HEK293 (cell line): ENCODE results near the gene SQSTM1.

Experiments
- CTCF ChIA-PET: fragments of 350-600 bp; formaldehyde crosslinking; extraction: SDS; loops from one replicate; lab custom pipeline; 2021; ENCODE audit warnings: antibody characterized with exemption; lab: Yijun Ruan, JAX
- POLR2A ChIA-PET: fragments of 300-600 bp; formaldehyde crosslinking; extraction: SDS; loops from one replicate; lab custom pipeline; 2020; ENCODE audit warnings: antibody characterized with exemption, inconsistent platforms; lab: Yijun Ruan, JAX
- H3K27ac ChIP-seq: fragments of 200-500 bp; sonication (Bioruptor generic); 2 replicates; pipeline ENCODE4 v1.5.1; 2014; ENCODE audit warnings: low read depth, low read length, control low read depth, inconsistent platforms; ENCODE audit errors: extremely low read depth
- H3K36me3 ChIP-seq, 2 experiments: fragments of 200-500 bp in 1 of 2; sonication (Bioruptor generic) in 1 of 2; 1 replicate in 1 of 2; 2 replicates in 1 of 2; pipeline ENCODE4 v1.5.1; 2014 to 2017; ENCODE audit warnings: inconsistent platforms in 2 of 2, low read length in 2 of 2; ENCODE audit not compliant: control insufficient read depth in 2 of 2, insufficient read depth in 1 of 2
- H3K4me1 ChIP-seq: fragments of 200-500 bp; sonication (Bioruptor generic); 2 replicates; pipeline ENCODE4 v1.5.1; 2014; ENCODE audit warnings: mild to moderate bottlenecking, low read length, inconsistent platforms; ENCODE audit not compliant: control insufficient read depth, insufficient read depth
- H3K4me3 ChIP-seq: 2 replicates; pipeline ENCODE4 v1.5.1; 2011; ENCODE audit warnings: low read depth, mild to moderate bottlenecking, control low read depth, low read length, moderate library complexity
- H3K9me3 ChIP-seq: fragments of 200-500 bp; sonication (Bioruptor generic); 2 replicates; pipeline ENCODE4 v1.5.1; 2014; ENCODE audit warnings: low read depth, low read length, inconsistent platforms; ENCODE audit not compliant: control insufficient read depth, insufficient read depth
- GLIS1 ChIP-seq: fragments of 450-650 bp; formaldehyde crosslinking; IDR thresholded peaks from 2 replicates; pipeline ENCODE4 v1.5.1; 2016; ENCODE audit warnings: missing biosample characterization, missing genetic modification characterization
- MZF1 ChIP-seq: fragments of 450-650 bp; formaldehyde crosslinking; IDR thresholded peaks from 2 replicates; pipeline ENCODE4 v1.5.1; 2017; ENCODE audit warnings: missing biosample characterization, missing genetic modification characterization, borderline replicate concordance
- OVOL3 ChIP-seq: fragments of 450-650 bp; formaldehyde crosslinking; IDR thresholded peaks from 2 replicates; pipeline ENCODE4 v1.5.1; 2016; ENCODE audit warnings: missing biosample characterization, missing genetic modification characterization
- ZBTB8A ChIP-seq: fragments of 450-650 bp; formaldehyde crosslinking; IDR thresholded peaks from 2 replicates; pipeline ENCODE4 v1.5.1; 2016; ENCODE audit warnings: missing biosample characterization, missing genetic modification characterization
- ZEB2 ChIP-seq: fragments of 450-650 bp; formaldehyde crosslinking; IDR thresholded peaks from 2 replicates; pipeline ENCODE4 v1.5.1; 2016; ENCODE audit warnings: missing biosample characterization, missing genetic modification characterization
- ZIC2 ChIP-seq: fragments of 450-650 bp; formaldehyde crosslinking; IDR thresholded peaks from 2 replicates; pipeline ENCODE4 v1.5.1; 2016; ENCODE audit warnings: missing biosample characterization, missing genetic modification characterization
- ZNF112 ChIP-seq: fragments of 450-650 bp; formaldehyde crosslinking; IDR thresholded peaks from 2 replicates; pipeline ENCODE4 v1.5.0; 2017; ENCODE audit warnings: missing biosample characterization, missing genetic modification characterization
- ZNF155 ChIP-seq: fragments of 450-650 bp; formaldehyde crosslinking; IDR thresholded peaks from 2 replicates; pipeline ENCODE4 v1.5.1; 2016; ENCODE audit warnings: missing biosample characterization, missing genetic modification characterization
- ZNF19 ChIP-seq: fragments of 450-650 bp; formaldehyde crosslinking; IDR thresholded peaks from 2 replicates; pipeline ENCODE4; 2016; ENCODE audit warnings: missing biosample characterization, missing genetic modification characterization, low read depth
- ZNF302 ChIP-seq: fragments of 450-650 bp; formaldehyde crosslinking; IDR thresholded peaks from 2 replicates; pipeline ENCODE4 v1.5.1; 2016; ENCODE audit warnings: missing biosample characterization, missing genetic modification characterization, low read depth
- ZNF426 ChIP-seq: fragments of 450-650 bp; formaldehyde crosslinking; IDR thresholded peaks from 2 replicates; pipeline ENCODE4 v1.5.1; 2017; ENCODE audit warnings: missing biosample characterization, missing genetic modification characterization, mild to moderate bottlenecking, inconsistent platforms, moderate library complexity
- ZNF501 ChIP-seq: fragments of 450-650 bp; formaldehyde crosslinking; IDR thresholded peaks from 2 replicates; pipeline ENCODE4 v1.5.1; 2016; ENCODE audit warnings: missing biosample characterization, missing genetic modification characterization
- ZNF596 ChIP-seq: fragments of 450-650 bp; IDR thresholded peaks from 2 replicates; pipeline ENCODE4 v1.5.0; 2018; ENCODE audit warnings: missing biosample characterization, mild to moderate bottlenecking, missing genetic modification characterization, moderate library complexity
- ZNF623 ChIP-seq: fragments of 450-650 bp; formaldehyde crosslinking; IDR thresholded peaks from 2 replicates; pipeline ENCODE4 v1.5.1; 2016; ENCODE audit warnings: missing biosample characterization, missing genetic modification characterization
- ZNF777 ChIP-seq: fragments of 450-650 bp; formaldehyde crosslinking; IDR thresholded peaks from 2 replicates; pipeline ENCODE4 v1.5.1; 2017; ENCODE audit warnings: missing biosample characterization, missing genetic modification characterization, borderline replicate concordance
- TF ChIP-seq, protein P1 (sequence below): fragments of 450-650 bp; formaldehyde crosslinking; IDR thresholded peaks from 2 replicates; pipeline ENCODE4 v1.5.1; 2016; ENCODE audit warnings: missing biosample characterization, missing genetic modification characterization
- TF ChIP-seq, protein P2 (sequence below): fragments of 450-650 bp; formaldehyde crosslinking; IDR thresholded peaks from 2 replicates; pipeline ENCODE4 v1.5.1; 2017; ENCODE audit warnings: missing biosample characterization, missing genetic modification characterization
- TF ChIP-seq, protein P3 (sequence below): fragments of 450-650 bp; formaldehyde crosslinking; IDR thresholded peaks from 2 replicates; pipeline ENCODE4 v1.5.1; 2016; ENCODE audit warnings: missing biosample characterization, missing genetic modification characterization
- TF ChIP-seq, protein P4 (sequence below): fragments of 450-650 bp; formaldehyde crosslinking; IDR thresholded peaks from 2 replicates; pipeline ENCODE4 v1.5.1; 2016; ENCODE audit warnings: missing biosample characterization, missing genetic modification characterization

Gene SQSTM1

DNA sequence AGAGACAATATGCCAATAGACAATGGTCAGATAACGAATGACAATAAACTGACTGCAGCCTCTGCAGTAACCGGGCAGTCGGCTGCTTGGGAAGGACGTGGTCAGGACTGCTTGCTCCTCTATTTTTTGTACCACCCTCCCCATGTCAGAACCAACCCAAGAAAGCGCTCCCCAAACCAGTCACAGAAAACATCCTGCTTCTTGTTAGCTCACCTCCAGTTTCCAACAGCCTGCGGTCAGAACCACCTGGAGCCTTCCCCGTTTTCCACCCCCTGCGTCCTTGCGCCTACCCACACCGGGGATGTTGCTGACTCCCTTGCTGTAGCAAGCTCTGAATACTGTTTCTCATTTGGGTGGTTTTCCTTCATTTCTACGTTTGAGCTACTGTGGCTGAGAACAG lies 39.6 kb downstream of the SQSTM1 start:
- H3K4me1 ChIP-seq, result no peaks in the 10 kb centered on the region
- POLR2A ChIA-PET, result no interaction called here
- H3K4me3 ChIP-seq, result no peak overlapping the region
- H3K27ac ChIP-seq, result no peak overlapping the region
- CTCF ChIA-PET, result interaction anchor here (0.7 kb wide), 1 partner anchor 97 kb away, joined by 4 read pairs; no protein-coding TSS in a partner anchor
- TF ChIP-seq GLIS1 (tag by site-specific recombination) (peak; percentile 54; the same call in 1 of the 2 replicates), ZNF596 (tag by site-specific recombination) (no peak)
- TF ChIP-seq, protein P1, sequence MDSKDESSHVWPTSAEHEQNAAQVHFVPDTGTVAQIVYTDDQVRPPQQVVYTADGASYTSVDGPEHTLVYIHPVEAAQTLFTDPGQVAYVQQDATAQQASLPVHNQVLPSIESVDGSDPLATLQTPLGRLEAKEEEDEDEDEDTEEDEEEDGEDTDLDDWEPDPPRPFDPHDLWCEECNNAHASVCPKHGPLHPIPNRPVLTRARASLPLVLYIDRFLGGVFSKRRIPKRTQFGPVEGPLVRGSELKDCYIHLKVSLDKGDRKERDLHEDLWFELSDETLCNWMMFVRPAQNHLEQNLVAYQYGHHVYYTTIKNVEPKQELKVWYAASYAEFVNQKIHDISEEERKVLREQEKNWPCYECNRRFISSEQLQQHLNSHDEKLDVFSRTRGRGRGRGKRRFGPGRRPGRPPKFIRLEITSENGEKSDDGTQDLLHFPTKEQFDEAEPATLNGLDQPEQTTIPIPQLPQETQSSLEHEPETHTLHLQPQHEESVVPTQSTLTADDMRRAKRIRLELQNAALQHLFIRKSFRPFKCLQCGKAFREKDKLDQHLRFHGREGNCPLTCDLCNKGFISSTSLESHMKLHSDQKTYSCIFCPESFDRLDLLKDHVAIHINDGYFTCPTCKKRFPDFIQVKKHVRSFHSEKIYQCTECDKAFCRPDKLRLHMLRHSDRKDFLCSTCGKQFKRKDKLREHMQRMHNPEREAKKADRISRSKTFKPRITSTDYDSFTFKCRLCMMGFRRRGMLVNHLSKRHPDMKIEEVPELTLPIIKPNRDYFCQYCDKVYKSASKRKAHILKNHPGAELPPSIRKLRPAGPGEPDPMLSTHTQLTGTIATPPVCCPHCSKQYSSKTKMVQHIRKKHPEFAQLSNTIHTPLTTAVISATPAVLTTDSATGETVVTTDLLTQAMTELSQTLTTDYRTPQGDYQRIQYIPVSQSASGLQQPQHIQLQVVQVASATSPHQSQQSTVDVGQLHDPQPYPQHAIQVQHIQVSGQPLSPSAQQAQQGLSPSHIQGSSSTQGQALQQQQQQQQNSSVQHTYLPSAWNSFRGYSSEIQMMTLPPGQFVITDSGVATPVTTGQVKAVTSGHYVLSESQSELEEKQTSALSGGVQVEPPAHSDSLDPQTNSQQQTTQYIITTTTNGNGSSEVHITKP (tag by site-specific recombination), result peak; percentile 41; the same call in 1 of the 2 replicates
- H3K9me3 ChIP-seq, result no peaks in the 10 kb centered on the region
- H3K36me3 ChIP-seq, result peaks cover 0 to 39% of the 10 kb centered on the region in 2 experiments; a peak in 2 of 3 replicates

- no peaks in the 10 kb centered on the region for H3K9me3 ChIP-seq
- no peak for TF ChIP-seq ZNF501 (tag by site-specific recombination)
- TF ChIP-seq ZNF623 (tag by site-specific recombination), result no peak
- TF ChIP-seq, protein P2, sequence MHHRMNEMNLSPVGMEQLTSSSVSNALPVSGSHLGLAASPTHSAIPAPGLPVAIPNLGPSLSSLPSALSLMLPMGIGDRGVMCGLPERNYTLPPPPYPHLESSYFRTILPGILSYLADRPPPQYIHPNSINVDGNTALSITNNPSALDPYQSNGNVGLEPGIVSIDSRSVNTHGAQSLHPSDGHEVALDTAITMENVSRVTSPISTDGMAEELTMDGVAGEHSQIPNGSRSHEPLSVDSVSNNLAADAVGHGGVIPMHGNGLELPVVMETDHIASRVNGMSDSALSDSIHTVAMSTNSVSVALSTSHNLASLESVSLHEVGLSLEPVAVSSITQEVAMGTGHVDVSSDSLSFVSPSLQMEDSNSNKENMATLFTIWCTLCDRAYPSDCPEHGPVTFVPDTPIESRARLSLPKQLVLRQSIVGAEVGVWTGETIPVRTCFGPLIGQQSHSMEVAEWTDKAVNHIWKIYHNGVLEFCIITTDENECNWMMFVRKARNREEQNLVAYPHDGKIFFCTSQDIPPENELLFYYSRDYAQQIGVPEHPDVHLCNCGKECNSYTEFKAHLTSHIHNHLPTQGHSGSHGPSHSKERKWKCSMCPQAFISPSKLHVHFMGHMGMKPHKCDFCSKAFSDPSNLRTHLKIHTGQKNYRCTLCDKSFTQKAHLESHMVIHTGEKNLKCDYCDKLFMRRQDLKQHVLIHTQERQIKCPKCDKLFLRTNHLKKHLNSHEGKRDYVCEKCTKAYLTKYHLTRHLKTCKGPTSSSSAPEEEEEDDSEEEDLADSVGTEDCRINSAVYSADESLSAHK (tag by site-specific recombination), result no peak
- no peak for TF ChIP-seq MZF1 (tag by site-specific recombination)
- no peak for TF ChIP-seq ZBTB8A (tag by site-specific recombination)
- TF ChIP-seq ZNF112 (tag by site-specific recombination), result no peak
- no peak for TF ChIP-seq ZNF155 (tag by site-specific recombination)
- TF ChIP-seq OVOL3, result no peak
- TF ChIP-seq ZNF19 (tag by site-specific recombination), result no peak
- H3K27ac ChIP-seq, result no peak overlapping the region
- POLR2A ChIA-PET, result no interaction called here
- no peaks in the 10 kb centered on the region for H3K4me1 ChIP-seq
- CTCF ChIA-PET, result no interaction called here
- peaks cover 3 to 56% of the 10 kb centered on the region in 2 experiments; a peak in 2 of 3 replicates for H3K36me3 ChIP-seq
- H3K4me3 ChIP-seq, result no peak overlapping the region
Measured at GRCh38 chr5:179862296-179862695, 41.6 kb downstream of the SQSTM1 start.

- Histone ChIP-seq H3K27ac (no peak overlapping the region), H3K4me3 (no peak overlapping the region), H3K36me3 (peaks cover 3 to 62% of the 10 kb centered on the region in 2 experiments; a peak in 2 of 3 replicates), H3K4me1 (no peaks in the 10 kb centered on the region), H3K9me3 (no peaks in the 10 kb centered on the region)
- CTCF ChIA-PET, result no interaction called here
- POLR2A ChIA-PET, result no interaction called here
- TF ChIP-seq, protein P3, sequence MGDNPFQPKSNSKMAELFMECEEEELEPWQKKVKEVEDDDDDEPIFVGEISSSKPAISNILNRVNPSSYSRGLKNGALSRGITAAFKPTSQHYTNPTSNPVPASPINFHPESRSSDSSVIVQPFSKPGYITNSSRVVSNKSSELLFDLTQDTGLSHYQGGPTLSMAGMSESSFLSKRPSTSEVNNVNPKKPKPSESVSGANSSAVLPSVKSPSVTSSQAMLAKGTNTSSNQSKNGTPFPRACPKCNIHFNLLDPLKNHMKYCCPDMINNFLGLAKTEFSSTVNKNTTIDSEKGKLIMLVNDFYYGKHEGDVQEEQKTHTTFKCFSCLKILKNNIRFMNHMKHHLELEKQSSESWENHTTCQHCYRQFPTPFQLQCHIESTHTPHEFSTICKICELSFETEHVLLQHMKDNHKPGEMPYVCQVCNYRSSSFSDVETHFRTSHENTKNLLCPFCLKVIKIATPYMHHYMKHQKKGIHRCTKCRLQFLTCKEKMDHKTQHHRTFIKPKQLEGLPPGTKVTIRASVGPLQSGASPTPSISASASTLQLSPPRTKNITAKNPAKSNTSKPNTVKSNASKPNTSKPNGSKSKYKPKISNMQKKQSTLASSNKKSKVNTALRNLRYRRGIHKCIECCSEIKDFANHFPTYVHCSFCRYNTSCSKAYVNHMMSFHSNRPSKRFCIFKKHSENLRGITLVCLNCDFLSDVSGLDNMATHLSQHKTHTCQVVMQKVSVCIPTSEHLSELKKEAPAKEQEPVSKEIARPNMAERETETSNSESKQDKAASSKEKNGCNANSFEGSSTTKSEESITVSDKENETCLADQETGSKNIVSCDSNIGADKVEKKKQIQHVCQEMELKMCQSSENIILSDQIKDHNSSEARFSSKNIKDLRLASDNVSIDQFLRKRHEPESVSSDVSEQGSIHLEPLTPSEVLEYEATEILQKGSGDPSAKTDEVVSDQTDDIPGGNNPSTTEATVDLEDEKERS, result no peak
- TF ChIP-seq ZNF302 (tag by site-specific recombination) (no peak), ZEB2 (tag by site-specific recombination) (no peak), ZNF426 (tag by site-specific recombination) (no peak), ZIC2 (tag by site-specific recombination) (no peak), ZNF777 (tag by site-specific recombination) (no peak), MZF1 (tag by site-specific recombination) (no peak)
- TF ChIP-seq, protein P4, sequence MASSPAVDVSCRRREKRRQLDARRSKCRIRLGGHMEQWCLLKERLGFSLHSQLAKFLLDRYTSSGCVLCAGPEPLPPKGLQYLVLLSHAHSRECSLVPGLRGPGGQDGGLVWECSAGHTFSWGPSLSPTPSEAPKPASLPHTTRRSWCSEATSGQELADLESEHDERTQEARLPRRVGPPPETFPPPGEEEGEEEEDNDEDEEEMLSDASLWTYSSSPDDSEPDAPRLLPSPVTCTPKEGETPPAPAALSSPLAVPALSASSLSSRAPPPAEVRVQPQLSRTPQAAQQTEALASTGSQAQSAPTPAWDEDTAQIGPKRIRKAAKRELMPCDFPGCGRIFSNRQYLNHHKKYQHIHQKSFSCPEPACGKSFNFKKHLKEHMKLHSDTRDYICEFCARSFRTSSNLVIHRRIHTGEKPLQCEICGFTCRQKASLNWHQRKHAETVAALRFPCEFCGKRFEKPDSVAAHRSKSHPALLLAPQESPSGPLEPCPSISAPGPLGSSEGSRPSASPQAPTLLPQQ (tag by site-specific recombination), result no peak
Measured at GRCh38 chr5:179862891-179863290, 42.2 kb downstream of the SQSTM1 start.
